Hepatocyte (in vitro differentiated cells): ENCODE measurements around the gene TSPAN4. TPM values are rescaled to one million over a fixed set of nuclear protein-coding genes. Genes with fewer than 3 reads are reported as not detected.

Experiments
- DNase-seq: peaks from one replicate; pipeline ENCODE4 v3.0.0-alpha.2; 2016; ENCODE audit warnings: low spot score
- H2AFZ ChIP-seq: fragments of 200-600 bp; sonication (generic); 2 replicates; pipeline ENCODE4 v1.6.0; 2016; ENCODE audit warnings: antibody characterized with exemption, mild to moderate bottlenecking
- H3K27ac ChIP-seq: fragments of 200-600 bp; sonication (generic); 2 replicates; pipeline ENCODE4 v1.5.1; 2016; ENCODE audit warnings: mild to moderate bottlenecking
- H3K27me3 ChIP-seq: fragments of 200-600 bp; sonication (generic); 2 replicates; pipeline ENCODE4 v1.6.1; 2016
- H3K36me3 ChIP-seq: fragments of 200-600 bp; sonication (generic); replicated peaks from 2 replicates; pipeline ENCODE4 v1.5.1; 2016; ENCODE audit warnings: low read depth; ENCODE audit not compliant: insufficient read depth
- H3K4me1 ChIP-seq: fragments of 200-600 bp; sonication (generic); 2 replicates; pipeline ENCODE4 v1.5.1; 2016; ENCODE audit warnings: mild to moderate bottlenecking, moderate library complexity; ENCODE audit not compliant: insufficient read depth
- H3K4me2 ChIP-seq: fragments of 200-600 bp; sonication (generic); 2 replicates; pipeline ENCODE4 v1.6.0; 2016
- H3K4me3 ChIP-seq: fragments of 200-600 bp; sonication (generic); 2 replicates; pipeline ENCODE4 v1.5.1; 2016; ENCODE audit warnings: mild to moderate bottlenecking
- H3K79me2 ChIP-seq: fragments of 200-600 bp; sonication (generic); 2 replicates; pipeline ENCODE4 v1.6.0; 2017; ENCODE audit warnings: mild to moderate bottlenecking
- H3K9me2 ChIP-seq: fragments of 200-600 bp; sonication (generic); replicated peaks from 2 replicates; pipeline ENCODE4 v1.6.0; 2017; ENCODE audit warnings: mild to moderate bottlenecking; ENCODE audit not compliant: insufficient read depth
- H3K9me3 ChIP-seq: fragments of 200-600 bp; sonication (generic); 2 replicates; pipeline ENCODE4 v1.5.1; 2016; ENCODE audit warnings: low read depth, mild to moderate bottlenecking
- H4K20me1 ChIP-seq: fragments of 200-600 bp; sonication (generic); 2 replicates; pipeline ENCODE4 v1.6.0; 2016; ENCODE audit warnings: mild to moderate bottlenecking; ENCODE audit not compliant: insufficient read depth, poor library complexity, severe bottlenecking
- CTCF ChIP-seq: fragments of 200-600 bp; sonication (generic); IDR thresholded peaks from 2 replicates; pipeline ENCODE4 v1.5.1; 2016; ENCODE audit warnings: antibody characterized with exemption, mild to moderate bottlenecking; ENCODE audit not compliant: poor library complexity
- EZH2 ChIP-seq: fragments of 200-600 bp; sonication (generic); IDR thresholded peaks from 2 replicates; pipeline ENCODE4 v1.6.1; 2016; ENCODE audit warnings: antibody characterized with exemption, mild to moderate bottlenecking, borderline replicate concordance
- EZH2phosphoT487 ChIP-seq: fragments of 200-600 bp; sonication (generic); IDR thresholded peaks from one replicate; pipeline ENCODE4 v1.6.1; 2018; ENCODE audit warnings: antibody characterized with exemption, mild to moderate bottlenecking, low read depth, moderate library complexity; ENCODE audit not compliant: unreplicated experiment, severe bottlenecking
- WGBS: methylation state at CpG from one replicate; pipeline ENCODE4 v1.1.6; 2016; ENCODE audit warnings: low lambda C conversion rate; ENCODE audit errors: missing lambda C conversion rate; 5-methylcytosine and 5-hydroxymethylcytosine counted together
- polyA plus RNA-seq: library from polyadenylated mRNA; unstranded; fragments of >200 nt; fragmentation: Nextera tagmentation; extraction: Ambion mirVana; gene quantifications from 2 replicates; pipeline ENCODE4 v1.2.1, GENCODE V29; 2016
- total RNA-seq: library from RNA; depleted of rRNA; stranded (reverse); fragments of >200 nt; gene quantifications from 2 replicates; pipeline ENCODE4 v1.2.3, GENCODE V29; 2014

Gene TSPAN4
- total and polyA plus RNA-seq, 2 experiments from 2014 or later: 82.8 to 148 TPM

GRCh38 chr11:810040-810567 lies 32.5 kb upstream of the TSPAN4 start:
- no peaks in the 10 kb centered on the region for H3K27me3 ChIP-seq
- H3K9me2 ChIP-seq: no peaks in the 10 kb centered on the region
- H3K4me2 ChIP-seq: peak overlapping the region; percentile 98
- H3K79me2 ChIP-seq: peaks cover 44% of the 10 kb centered on the region
- no peaks in the 10 kb centered on the region for H3K36me3 ChIP-seq
- H3K27ac ChIP-seq: peak overlapping the region; percentile 96
- H2AFZ ChIP-seq: no peak overlapping the region
- 1% methylated on average over 36 of the region's 55 CpGs for WGBS
- H4K20me1 ChIP-seq: peaks cover 22% of the 10 kb centered on the region
- H3K9me3 ChIP-seq: no peaks in the 10 kb centered on the region
- H3K4me1 ChIP-seq: peaks cover 7% of the 10 kb centered on the region
- peak overlapping the region; percentile 68 for H3K4me3 ChIP-seq
- TF ChIP-seq EZH2phosphoT487 (no peak), CTCF (no peak), EZH2 (no peak)
- DNase-seq: no peak

GRCh38 chr11:811446-812245 lies 31.0 kb upstream of the TSPAN4 start:
- Histone ChIP-seq H4K20me1 (peaks cover 22% of the 10 kb centered on the region), H3K9me2 (no peaks in the 10 kb centered on the region), H3K79me2 (peaks cover 44% of the 10 kb centered on the region), H3K4me3 (no peak overlapping the region), H2AFZ (no peak overlapping the region), H3K27ac (no peak overlapping the region), H3K27me3 (no peaks in the 10 kb centered on the region), H3K9me3 (no peaks in the 10 kb centered on the region), H3K36me3 (no peaks in the 10 kb centered on the region), H3K4me1 (peaks cover 7% of the 10 kb centered on the region), H3K4me2 (peak overlapping the region; percentile 98)
- no peak for TF ChIP-seq EZH2phosphoT487
- TF ChIP-seq CTCF: no peak
- TF ChIP-seq EZH2: no peak
- no peak for DNase-seq
- 85% methylated on average over 14 of the region's 14 CpGs for WGBS

- Histone ChIP-seq H3K27me3 (no peaks in the 10 kb centered on the region), H3K4me1 (peaks cover 7% of the 10 kb centered on the region), H3K9me2 (no peaks in the 10 kb centered on the region), H2AFZ (no peak overlapping the region), H3K79me2 (peaks cover 40% of the 10 kb centered on the region), H3K36me3 (no peaks in the 10 kb centered on the region), H3K27ac (no peak overlapping the region), H3K4me2 (no peak overlapping the region), H3K4me3 (no peak overlapping the region), H3K9me3 (no peaks in the 10 kb centered on the region), H4K20me1 (peaks cover 22% of the 10 kb centered on the region)
- no peak for TF ChIP-seq CTCF
- 96% methylated on average over 3 of the region's 3 CpGs for WGBS
- no peak for DNase-seq
Observed at GRCh38 chr11:812390-812789, 30.3 kb upstream of the TSPAN4 start.
